Body of pancreas (tissue), 4 donors: ENCODE measurements around the gene DAPK1.

Experiments used
- CTCF ChIP-seq, 7 experiments: fragments of 450-650 bp in 4 of 7; fragments of 200-600 bp in 3 of 7; sonication (generic) in 3 of 7; IDR thresholded peaks; one replicate each; pipeline ENCODE4 v1.5.1; 2016 to 2019; ENCODE audit warnings: antibody characterized with exemption in 7 of 7
- POLR2A ChIP-seq, 3 donors: fragments of 450-650 bp; IDR thresholded peaks; one replicate each; pipeline ENCODE4 v1.6.1; 2016; ENCODE audit warnings: antibody characterized with exemption in 3 of 3, mild to moderate bottlenecking in 2 of 3

DNA sequence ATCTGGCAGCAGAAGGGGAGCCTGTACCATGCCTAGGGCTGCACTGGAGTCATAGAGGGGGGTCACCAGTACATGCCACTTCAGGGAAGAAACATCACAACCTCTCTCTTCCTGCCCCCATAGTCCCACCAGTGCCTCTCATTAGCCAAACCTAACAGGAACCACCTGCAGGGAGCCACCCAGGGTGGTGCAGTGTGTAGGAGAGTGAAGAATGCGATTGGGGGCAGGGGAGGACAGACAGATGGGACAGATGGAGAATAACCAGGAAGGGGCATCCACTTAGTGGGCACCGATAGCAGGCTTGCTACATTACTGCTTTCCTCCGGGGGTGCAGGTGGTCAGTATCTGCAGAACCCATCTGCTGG lies 19.2 kb downstream of the DAPK1 start:
- no peak for TF ChIP-seq CTCF (IDR thresholded peaks at IDR 0.05)
- no peak for TF ChIP-seq POLR2A (IDR thresholded peaks at IDR 0.05)
